Smooth muscle cell of the coronary artery (primary cell): Measurements from ENCODE around the gene KRTAP20-3. TPM values are rescaled to one million over a fixed set of nuclear protein-coding genes. Genes with fewer than 3 reads are reported as not detected.

Experiments used
- total RNA-seq: library from RNA; depleted of rRNA; stranded (reverse); fragments of >200 nt; gene quantifications from 2 replicates; pipeline ENCODE4 v1.2.3, GENCODE V29; 2014; ENCODE audit warnings: low replicate concordance

The KRTAP20-3 gene
- total RNA-seq = not detected in 2 replicates

DNA sequence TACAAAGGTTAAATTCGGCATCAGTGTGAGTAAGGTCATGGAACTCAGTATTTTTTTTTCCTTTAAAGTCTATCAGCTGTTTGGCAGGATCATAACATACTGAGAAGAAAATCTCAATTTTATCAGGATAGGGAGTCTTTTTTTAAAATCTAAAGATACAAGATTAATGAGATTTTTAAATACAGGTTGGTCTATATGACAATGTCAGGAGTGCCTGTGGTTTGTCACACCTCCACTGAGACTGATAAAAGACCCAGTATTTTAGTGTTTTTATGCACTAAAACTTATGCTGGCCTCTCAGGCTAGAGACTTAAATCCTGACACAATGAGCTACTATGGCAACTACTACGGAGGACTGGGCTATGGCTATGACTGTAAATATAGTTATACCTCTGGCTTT lies at the start of gene KRTAP20-3:
Gene KRTAP20-3, plus strand, starts transcription at position 301 of the 400 bp plus-strand sequence.

DNA sequence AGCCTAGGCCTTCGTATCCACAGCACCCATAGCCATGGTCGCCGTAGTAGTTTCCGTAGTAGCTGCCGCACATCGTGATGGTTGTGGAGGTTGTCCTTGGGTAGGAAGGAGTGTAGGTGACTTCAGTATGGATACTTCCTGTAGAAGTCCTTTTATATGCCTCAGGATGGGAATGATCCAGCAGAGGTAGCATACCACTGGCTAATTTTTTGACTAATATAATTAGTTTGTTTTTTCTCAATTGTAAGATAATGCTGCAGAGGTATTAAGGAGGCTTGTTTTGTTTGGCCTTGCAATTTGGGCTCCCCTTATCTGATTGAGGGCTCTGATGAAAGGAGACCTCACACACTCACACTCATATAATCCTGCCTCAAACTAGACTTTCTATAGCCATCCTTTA lies 43.9 kb upstream of the KRTAP20-3 start, which contains the start of gene KRTAP6-2:
Gene KRTAP6-2, minus strand, starts transcription at position 101 of the 400 bp plus-strand sequence. Its CDS starts 28 bp downstream, at position 73.

DNA sequence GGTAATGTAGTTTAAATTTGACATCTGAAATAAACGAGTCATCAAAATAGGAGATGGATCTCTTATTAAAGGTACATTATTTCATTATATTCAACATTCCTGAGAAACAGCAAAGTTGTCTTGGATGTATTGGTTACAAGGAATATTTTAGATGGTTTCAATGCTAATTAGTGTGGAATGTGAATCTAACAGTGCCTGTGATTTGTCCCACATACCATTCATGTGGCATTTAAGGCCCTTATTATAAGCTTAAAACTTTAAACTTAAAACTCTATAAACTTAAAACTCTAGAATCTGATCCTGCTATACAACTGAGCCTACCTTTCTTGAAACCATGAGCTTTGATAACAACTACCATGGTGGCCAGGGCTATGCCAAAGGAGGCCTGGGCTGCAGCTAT lies 41.9 kb upstream of the KRTAP20-3 start, which contains the start of gene KRTAP22-1:
Gene KRTAP22-1, plus strand, starts transcription at position 301 of the 400 bp plus-strand sequence.

DNA sequence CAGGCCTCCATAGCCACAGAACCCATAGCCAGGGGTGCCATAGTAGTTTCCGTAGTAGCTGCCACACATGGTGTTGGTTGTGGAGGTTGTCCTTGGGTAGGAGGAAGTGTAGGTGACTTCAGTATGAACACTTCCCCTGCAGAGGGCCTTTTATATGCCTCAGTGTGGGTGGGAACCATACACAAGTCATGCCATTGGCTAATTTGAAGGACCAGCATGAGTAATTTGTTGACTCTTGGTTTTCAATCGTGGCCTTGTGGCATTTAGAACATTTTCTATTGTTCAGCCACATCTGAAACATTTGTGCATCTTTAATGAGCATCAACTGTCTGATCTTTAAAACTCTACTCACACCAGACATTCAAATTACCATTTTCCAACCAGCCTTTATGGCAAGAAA lies 28.8 kb upstream of the KRTAP20-3 start, which contains the start of gene KRTAP6-1:
Gene KRTAP6-1, minus strand, starts transcription at position 95 of the 400 bp plus-strand sequence. Its CDS starts 26 bp downstream, at position 69.

DNA sequence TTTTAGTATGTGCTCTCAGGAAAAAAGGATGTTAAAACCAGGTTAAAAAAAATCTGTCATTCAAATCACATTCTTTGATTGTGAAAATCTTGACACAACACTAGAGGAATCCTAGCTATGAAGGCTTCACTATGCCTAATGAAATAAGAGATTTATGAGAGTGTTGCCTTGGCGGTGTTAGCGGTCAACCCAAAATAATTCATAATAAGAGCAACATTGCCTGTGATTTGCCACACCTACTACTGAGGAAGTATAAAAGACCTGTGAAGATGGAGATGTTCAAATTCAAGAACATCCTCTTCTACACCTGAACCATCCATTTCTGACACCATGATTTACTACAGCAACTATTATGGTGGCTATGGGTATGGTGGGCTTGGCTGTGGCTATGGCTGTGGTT lies 26.5 kb upstream of the KRTAP20-3 start, which contains the start of gene KRTAP20-1:
Gene KRTAP20-1, plus strand, starts transcription at position 301 of the 400 bp plus-strand sequence. Its CDS starts 30 bp downstream, at position 331.

DNA sequence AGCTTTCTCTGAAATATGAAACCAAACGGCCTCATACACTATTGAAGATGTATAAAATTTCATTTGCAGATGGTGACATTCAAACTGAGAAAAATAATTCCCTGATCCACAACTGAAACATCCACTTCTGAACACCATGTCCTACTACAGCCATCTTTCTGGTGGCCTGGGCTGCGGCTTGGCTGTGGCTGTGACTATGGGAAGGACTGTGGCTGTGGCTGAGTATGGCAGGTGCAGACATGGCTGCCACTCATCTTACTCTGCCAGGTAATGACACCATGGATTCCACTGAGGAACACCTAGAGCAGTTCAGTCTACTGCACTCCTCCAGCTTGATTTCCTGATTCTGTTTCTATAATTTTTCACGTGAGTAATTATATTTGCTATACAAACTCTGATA lies 22.1 kb upstream of the KRTAP20-3 start, which contains the start of gene KRTAP20-4:
Gene KRTAP20-4, plus strand, starts transcription at position 106 of the 400 bp plus-strand sequence.

DNA sequence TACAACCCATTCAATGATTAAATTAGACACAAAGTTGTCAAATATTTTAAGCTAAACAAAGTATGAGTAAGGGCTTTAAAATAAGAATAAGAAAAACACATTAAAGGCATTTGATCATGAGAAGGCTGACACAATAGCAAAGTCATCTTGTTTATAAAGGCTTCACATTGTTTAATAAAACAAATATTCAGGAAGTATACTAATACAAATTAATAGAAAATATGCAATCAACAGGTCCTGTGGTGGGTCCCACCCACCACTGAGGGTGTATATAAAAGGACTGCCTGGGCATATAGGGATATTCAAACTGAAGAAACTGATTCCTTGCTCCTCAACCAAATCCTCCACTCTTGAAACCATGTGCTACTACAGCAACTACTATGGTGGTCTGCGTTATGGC lies 7.8 kb upstream of the KRTAP20-3 start, which contains the start of gene KRTAP20-2:
Gene KRTAP20-2, plus strand, starts transcription at position 301 of the 400 bp plus-strand sequence. Its CDS starts 58 bp downstream, at position 359.

Other genes starting within 250 kb of the KRTAP20-3 start
- not detected in 2 replicates for gene KRTAP13-1, start 246.8 kb upstream of the KRTAP20-3 start, total RNA-seq
- gene KRTAP13-3, start 216.9 kb upstream of the KRTAP20-3 start, total RNA-seq = not detected in 2 replicates
- gene KRTAP13-4, start 212.6 kb upstream of the KRTAP20-3 start, total RNA-seq = not detected in 2 replicates
- gene KRTAP15-1, start 202.6 kb upstream of the KRTAP20-3 start, total RNA-seq = not detected in 2 replicates
- not detected in 2 replicates for gene KRTAP19-1, start 162.5 kb upstream of the KRTAP20-3 start, total RNA-seq
- not detected in 2 replicates for gene KRTAP19-2, start 155.4 kb upstream of the KRTAP20-3 start, total RNA-seq
- gene KRTAP19-3, start 150.9 kb upstream of the KRTAP20-3 start, total RNA-seq = not detected in 2 replicates
- gene KRTAP19-4, start 145.7 kb upstream of the KRTAP20-3 start, total RNA-seq = not detected in 2 replicates
- not detected in 2 replicates for gene KRTAP19-5, start 140.7 kb upstream of the KRTAP20-3 start, total RNA-seq
- not detected in 2 replicates for gene KRTAP19-6, start 101.0 kb upstream of the KRTAP20-3 start, total RNA-seq
- not detected in 2 replicates for gene KRTAP19-7, start 81.5 kb upstream of the KRTAP20-3 start, total RNA-seq
- not detected in 2 replicates for gene KRTAP22-2, start 52.5 kb upstream of the KRTAP20-3 start, total RNA-seq
- not detected in 2 replicates for gene KRTAP6-3, start 50.4 kb upstream of the KRTAP20-3 start, total RNA-seq
- gene KRTAP6-2, start 44.0 kb upstream of the KRTAP20-3 start, total RNA-seq = not detected in 2 replicates
- not detected in 2 replicates for gene KRTAP22-1, start 41.8 kb upstream of the KRTAP20-3 start, total RNA-seq
- not detected in 2 replicates for gene KRTAP6-1, start 28.9 kb upstream of the KRTAP20-3 start, total RNA-seq
- not detected in 2 replicates for gene KRTAP20-1, start 26.4 kb upstream of the KRTAP20-3 start, total RNA-seq
- not detected in 2 replicates for gene KRTAP20-4, start 22.2 kb upstream of the KRTAP20-3 start, total RNA-seq
- not detected in 2 replicates for gene KRTAP20-2, start 7.7 kb upstream of the KRTAP20-3 start, total RNA-seq
- not detected in 2 replicates for gene KRTAP21-3, start 75.9 kb downstream of the KRTAP20-3 start, total RNA-seq
- gene KRTAP21-2, start 104.4 kb downstream of the KRTAP20-3 start, total RNA-seq = not detected in 2 replicates
- not detected in 2 replicates for gene KRTAP21-1, start 112.6 kb downstream of the KRTAP20-3 start, total RNA-seq
- not detected in 2 replicates for gene KRTAP8-1, start 170.4 kb downstream of the KRTAP20-3 start, total RNA-seq
- not detected in 2 replicates for gene KRTAP7-1, start 186.9 kb downstream of the KRTAP20-3 start, total RNA-seq
- gene KRTAP11-1, start 238.7 kb downstream of the KRTAP20-3 start, total RNA-seq = not detected in 2 replicates